Vagina (tissue), 2 donors: Measurements from ENCODE around the gene VPS26C. TPM values are rescaled to one million over a fixed set of nuclear protein-coding genes. Genes with fewer than 3 reads are reported as not detected.

Experiments used
- DNase-seq, 2 donors: peaks; one replicate each; pipeline ENCODE4 v3.0.0-alpha.2; 2017; ENCODE audit errors: extremely low spot score in 2 of 2
- H3K27ac ChIP-seq: fragments of 200-600 bp; sonication (generic); one replicate; pipeline ENCODE4 v1.5.1; 2019
- H3K27me3 ChIP-seq: fragments of 200-600 bp; sonication (generic); one replicate; pipeline ENCODE4 v1.5.1; 2019
- H3K36me3 ChIP-seq, 2 donors: fragments of 200-600 bp; sonication (generic); one replicate each; pipeline ENCODE4 v1.5.1; 2017 to 2019
- H3K4me1 ChIP-seq: fragments of 200-600 bp; sonication (generic); one replicate; pipeline ENCODE4 v1.5.1; 2019
- H3K4me3 ChIP-seq, 2 donors: fragments of 200-600 bp; sonication (generic); 1 replicate in 1 of 2; 2 replicates in 1 of 2; pipeline ENCODE4 v1.5.1; 2016 to 2019
- H3K9me3 ChIP-seq: fragments of 200-600 bp; sonication (generic); one replicate; pipeline ENCODE4 v1.5.1; 2019
- POLR2A ChIP-seq, 2 donors: fragments of 450-650 bp; IDR thresholded peaks; one replicate each; pipeline ENCODE4 v1.6.1; 2017; ENCODE audit warnings: antibody characterized with exemption in 2 of 2, mild to moderate bottlenecking in 2 of 2, moderate library complexity in 2 of 2
- POLR2AphosphoS5 ChIP-seq, 2 donors: sonication (generic); formaldehyde crosslinking; IDR thresholded peaks; one replicate each; pipeline ENCODE4 v1.9.0; 2017; ENCODE audit warnings: antibody characterized with exemption in 2 of 2, mild to moderate bottlenecking in 2 of 2, low read depth in 1 of 2; ENCODE audit not compliant: insufficient read depth in 1 of 2
- intact Hi-C: fragments of 100-400 bp; cut with DNase I; formaldehyde crosslinking; loops from one replicate; pipeline ENCODE4 v1.15.1; 2023
- total RNA-seq: library from RNA; depleted of rRNA; stranded (reverse); fragments of >200 nt; gene quantifications from one replicate; pipeline ENCODE4 v1.2.3, GENCODE V29; 2016
- TF ChIP-seq, protein P1 (sequence below), 3 experiments: fragments of 450-650 bp in 2 of 3; fragments of 200-600 bp in 1 of 3; sonication (generic) in 1 of 3; IDR thresholded peaks; one replicate each; pipeline ENCODE4 v1.5.1; 2017 to 2019; ENCODE audit warnings: antibody characterized with exemption in 3 of 3, mild to moderate bottlenecking in 2 of 3, moderate library complexity in 2 of 3

The VPS26C gene
- total RNA-seq, 1 donor from 2014 or later, result 49.6 TPM

DNA sequence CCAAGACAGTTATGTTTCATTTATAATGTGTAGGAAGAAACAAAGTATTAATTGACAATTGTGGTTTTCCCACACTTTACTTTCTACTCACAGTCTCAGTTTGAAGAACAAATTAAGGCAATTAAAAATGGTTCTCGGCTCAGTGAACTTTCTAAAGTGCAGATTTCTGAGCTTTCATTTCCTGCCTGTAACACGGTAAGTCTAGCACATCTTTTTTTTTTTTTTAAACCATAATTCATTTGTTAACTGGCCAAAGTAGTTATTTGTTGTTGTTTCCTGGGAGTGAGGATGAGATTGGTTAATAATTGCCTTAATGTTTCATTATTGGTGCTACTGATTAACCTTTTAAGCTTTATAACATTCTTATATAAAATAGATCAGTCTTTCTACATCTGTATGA is 75.1 kb downstream of the VPS26C start:
- no peak for DNase-seq
- H3K4me3 ChIP-seq, result no peak overlapping the region
- H3K27ac ChIP-seq, result no peak overlapping the region
- no peaks in the 10 kb centered on the region for H3K27me3 ChIP-seq
- peaks cover 4 to 45% of the 10 kb centered on the region in 2 donors for H3K36me3 ChIP-seq
- TF ChIP-seq, protein P1, sequence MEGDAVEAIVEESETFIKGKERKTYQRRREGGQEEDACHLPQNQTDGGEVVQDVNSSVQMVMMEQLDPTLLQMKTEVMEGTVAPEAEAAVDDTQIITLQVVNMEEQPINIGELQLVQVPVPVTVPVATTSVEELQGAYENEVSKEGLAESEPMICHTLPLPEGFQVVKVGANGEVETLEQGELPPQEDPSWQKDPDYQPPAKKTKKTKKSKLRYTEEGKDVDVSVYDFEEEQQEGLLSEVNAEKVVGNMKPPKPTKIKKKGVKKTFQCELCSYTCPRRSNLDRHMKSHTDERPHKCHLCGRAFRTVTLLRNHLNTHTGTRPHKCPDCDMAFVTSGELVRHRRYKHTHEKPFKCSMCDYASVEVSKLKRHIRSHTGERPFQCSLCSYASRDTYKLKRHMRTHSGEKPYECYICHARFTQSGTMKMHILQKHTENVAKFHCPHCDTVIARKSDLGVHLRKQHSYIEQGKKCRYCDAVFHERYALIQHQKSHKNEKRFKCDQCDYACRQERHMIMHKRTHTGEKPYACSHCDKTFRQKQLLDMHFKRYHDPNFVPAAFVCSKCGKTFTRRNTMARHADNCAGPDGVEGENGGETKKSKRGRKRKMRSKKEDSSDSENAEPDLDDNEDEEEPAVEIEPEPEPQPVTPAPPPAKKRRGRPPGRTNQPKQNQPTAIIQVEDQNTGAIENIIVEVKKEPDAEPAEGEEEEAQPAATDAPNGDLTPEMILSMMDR (IDR thresholded peaks at IDR 0.05), result no peak
- TF ChIP-seq POLR2AphosphoS5 (IDR thresholded peaks at IDR 0.05; ENCODE audit: insufficient read depth in 1 of 2, low read depth in 1 of 2) (no peak), POLR2A (IDR thresholded peaks at IDR 0.05) (no peak)
- intact Hi-C loops, result no loop called here
- no peaks in the 10 kb centered on the region for H3K9me3 ChIP-seq
- H3K4me1 ChIP-seq, result no peaks in the 10 kb centered on the region

DNA sequence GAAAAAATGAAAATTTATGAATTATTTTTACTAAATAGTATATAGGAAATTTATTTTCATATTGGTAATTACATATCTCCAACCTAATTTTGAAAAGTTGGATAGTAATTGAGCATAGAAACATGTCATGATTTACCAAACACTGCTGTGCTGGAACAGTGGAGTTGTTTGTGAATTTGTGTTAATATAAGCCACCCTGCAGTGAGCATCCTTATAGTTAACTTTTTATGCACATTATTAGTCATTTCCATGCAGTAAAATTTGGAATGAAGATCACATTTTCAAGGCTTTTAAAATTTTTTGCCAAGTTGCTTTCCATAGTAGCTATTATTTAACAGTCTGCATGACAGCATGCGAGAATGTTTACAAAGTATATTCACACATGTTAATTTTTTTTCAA is 78.3 kb downstream of the VPS26C start:
- no peaks in the 10 kb centered on the region for H3K27me3 ChIP-seq
- intact Hi-C loops, result no loop called here
- no peaks in the 10 kb centered on the region for H3K9me3 ChIP-seq
- no peak for DNase-seq
- H3K36me3 ChIP-seq, result peaks cover 4 to 35% of the 10 kb centered on the region in 2 donors
- no peak overlapping the region for H3K4me3 ChIP-seq
- TF ChIP-seq POLR2AphosphoS5 (IDR thresholded peaks at IDR 0.05; ENCODE audit: insufficient read depth in 1 of 2, low read depth in 1 of 2), result no peak
- no peak for TF ChIP-seq POLR2A (IDR thresholded peaks at IDR 0.05)
- TF ChIP-seq, protein P1 (IDR thresholded peaks at IDR 0.05), result no peak
- no peak overlapping the region for H3K27ac ChIP-seq
- H3K4me1 ChIP-seq, result no peaks in the 10 kb centered on the region

DNA sequence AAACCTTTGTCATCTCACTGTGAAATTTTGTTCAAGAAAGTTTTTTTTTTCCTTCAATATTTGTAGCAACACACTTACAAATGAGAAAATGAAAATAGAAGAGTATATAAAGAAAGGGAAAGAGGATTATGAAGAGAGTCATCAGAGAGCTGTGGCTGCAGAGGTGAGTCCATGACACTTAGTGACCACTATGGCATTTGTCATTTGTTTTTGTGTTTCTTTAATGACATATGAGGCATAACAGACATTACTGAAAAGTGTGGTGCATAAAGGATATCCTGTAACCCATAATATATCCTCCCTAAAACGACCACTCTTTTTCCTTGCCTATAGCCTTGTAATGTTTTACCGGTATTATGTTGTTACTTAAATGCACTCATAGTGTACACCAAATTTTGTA is 80.2 kb downstream of the VPS26C start:
- TF ChIP-seq POLR2AphosphoS5 (IDR thresholded peaks at IDR 0.05; ENCODE audit: insufficient read depth in 1 of 2, low read depth in 1 of 2), result no peak
- no peak for TF ChIP-seq POLR2A (IDR thresholded peaks at IDR 0.05)
- TF ChIP-seq, protein P1 (IDR thresholded peaks at IDR 0.05), result no peak
- intact Hi-C loops, result no loop called here
- Histone ChIP-seq H3K4me3 (no peak overlapping the region), H3K4me1 (no peaks in the 10 kb centered on the region), H3K36me3 (peaks cover 4 to 33% of the 10 kb centered on the region in 2 donors), H3K27ac (no peak overlapping the region), H3K27me3 (no peaks in the 10 kb centered on the region), H3K9me3 (no peaks in the 10 kb centered on the region)
- no peak for DNase-seq

DNA sequence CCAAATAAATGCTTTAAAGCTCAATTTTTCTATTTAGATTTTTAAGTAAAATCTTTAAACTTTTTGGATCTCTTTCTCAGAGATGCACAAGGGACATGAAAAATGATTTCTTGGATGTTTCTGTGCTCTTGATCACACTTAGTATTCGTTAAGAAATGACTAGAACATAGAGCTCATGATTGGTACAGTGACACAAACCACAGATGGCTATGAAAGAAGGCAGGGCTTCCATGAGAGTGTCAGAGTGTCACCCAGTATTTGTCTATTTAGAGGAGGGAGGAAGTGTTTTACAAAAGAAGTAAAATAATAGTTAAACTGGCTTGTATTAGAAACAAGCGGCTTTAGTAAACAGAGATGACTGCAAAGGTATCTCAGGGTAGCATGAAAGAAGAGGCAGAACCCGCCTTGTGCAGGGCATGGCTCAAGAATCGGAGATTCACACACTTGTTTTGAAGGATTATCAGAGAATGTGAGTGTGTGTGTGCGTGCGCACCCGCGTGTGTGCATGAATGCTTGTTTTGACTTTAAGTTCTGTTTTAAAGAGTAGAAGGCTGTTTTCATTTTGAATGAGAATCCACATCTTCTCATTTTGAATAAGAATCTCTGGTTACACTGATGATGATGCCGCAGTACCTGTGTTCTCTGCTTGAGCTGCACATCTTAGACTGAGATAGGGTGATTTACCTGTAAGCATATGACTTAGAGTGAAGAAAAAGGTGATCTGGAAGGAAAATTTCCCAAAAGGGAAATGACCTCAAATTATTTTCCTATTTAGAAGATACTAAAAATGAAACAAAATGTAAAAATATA is 82.1 kb downstream of the VPS26C start:
- Histone ChIP-seq H3K27ac (no peak overlapping the region), H3K4me3 (no peak overlapping the region), H3K4me1 (no peaks in the 10 kb centered on the region), H3K9me3 (no peaks in the 10 kb centered on the region), H3K27me3 (no peaks in the 10 kb centered on the region), H3K36me3 (peaks cover 4 to 31% of the 10 kb centered on the region in 2 donors)
- intact Hi-C loops, result no loop called here
- no peak for DNase-seq
- TF ChIP-seq, protein P1 (IDR thresholded peaks at IDR 0.05), result no peak
- TF ChIP-seq POLR2A (IDR thresholded peaks at IDR 0.05), result no peak
- no peak for TF ChIP-seq POLR2AphosphoS5 (IDR thresholded peaks at IDR 0.05; ENCODE audit: insufficient read depth in 1 of 2, low read depth in 1 of 2)

DNA sequence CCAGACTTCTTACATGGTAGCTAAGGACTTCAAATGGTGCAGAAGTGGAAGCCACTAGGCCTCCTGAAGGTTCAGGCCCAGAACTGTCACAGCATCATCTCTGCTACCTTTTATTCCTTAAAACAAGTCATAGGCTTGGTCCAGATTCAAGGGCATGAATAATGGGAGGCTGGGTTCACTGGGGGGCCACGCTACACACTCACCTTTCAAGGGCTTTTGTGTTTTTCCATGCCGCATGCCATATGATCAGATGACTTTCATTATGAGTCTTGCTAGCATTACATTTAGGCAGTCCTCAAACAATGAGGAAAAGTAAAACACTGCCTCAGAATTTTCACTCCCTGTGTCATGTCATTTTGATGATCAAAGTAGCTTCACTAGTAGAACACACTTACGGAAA is 83.4 kb downstream of the VPS26C start:
- H3K27ac ChIP-seq, result no peak overlapping the region
- no peaks in the 10 kb centered on the region for H3K4me1 ChIP-seq
- peaks cover under 1 to 25% of the 10 kb centered on the region in 2 donors for H3K36me3 ChIP-seq
- TF ChIP-seq, protein P1 (IDR thresholded peaks at IDR 0.05), result no peak
- TF ChIP-seq POLR2AphosphoS5 (IDR thresholded peaks at IDR 0.05; ENCODE audit: insufficient read depth in 1 of 2, low read depth in 1 of 2) (no peak), POLR2A (IDR thresholded peaks at IDR 0.05) (no peak)
- no peaks in the 10 kb centered on the region for H3K9me3 ChIP-seq
- intact Hi-C loops, result no loop called here
- no peak for DNase-seq
- H3K27me3 ChIP-seq, result no peaks in the 10 kb centered on the region
- H3K4me3 ChIP-seq, result no peak overlapping the region
